GM12878 (cell line): ENCODE data around the gene MRPL27. TPM values are rescaled to one million over a fixed set of nuclear protein-coding genes. Genes with fewer than 3 reads are reported as not detected.

Experiments used
- ATF3 ChIP-seq: IDR thresholded peaks from 2 replicates; pipeline ENCODE4 v1.6.1; 2011; ENCODE audit warnings: low read depth, mild to moderate bottlenecking, low read length, moderate library complexity, borderline replicate concordance; ENCODE audit errors: extremely low read depth
- CBFB ChIP-seq: IDR thresholded peaks from 2 replicates; pipeline ENCODE4 v1.6.1; 2016; ENCODE audit warnings: antibody characterized with exemption, low read depth
- ETV6 ChIP-seq, 2 experiments: fragments of 450-650 bp in 1 of 2; IDR thresholded peaks in 1 of 2; conservative IDR thresholded peaks in 1 of 2; 2 replicates each; pipeline ENCODE4 v1.6.1; 2014; ENCODE audit warnings: antibody characterized with exemption in 1 of 2, borderline replicate concordance in 1 of 2, low read depth in 1 of 2, mild to moderate bottlenecking in 1 of 2, moderate library complexity in 1 of 2
- FOXK2 ChIP-seq: fragments of 450-650 bp; IDR thresholded peaks from 2 replicates; pipeline ENCODE4 v1.6.1; 2017; ENCODE audit warnings: mild to moderate bottlenecking, moderate library complexity
- JUND ChIP-seq: IDR thresholded peaks from 2 replicates; pipeline ENCODE4 v1.6.1; 2012; ENCODE audit warnings: low read depth, mild to moderate bottlenecking, low read length, improper control_type of control experiment, moderate library complexity
- NBN ChIP-seq: fragments of 450-650 bp; IDR thresholded peaks from 2 replicates; pipeline ENCODE4 v1.6.1; 2016
- PRDM15 ChIP-seq: fragments of 450-650 bp; formaldehyde crosslinking; IDR thresholded peaks from 2 replicates; pipeline ENCODE4 v1.4.0; 2020; ENCODE audit warnings: mild to moderate bottlenecking, moderate library complexity
- RCOR1 ChIP-seq: conservative IDR thresholded peaks from 2 replicates; pipeline ENCODE4 v1.6.1; 2012; ENCODE audit warnings: low read depth, low read length, improper control_type of control experiment
- SIN3A ChIP-seq: IDR thresholded peaks from 2 replicates; pipeline ENCODE4 v1.6.1; 2012; ENCODE audit warnings: low read depth, low read length, improper control_type of control experiment
- SMARCA5 ChIP-seq: fragments of 450-650 bp; IDR thresholded peaks from 2 replicates; pipeline ENCODE4 v1.6.1; 2017; ENCODE audit warnings: mild to moderate bottlenecking
- SMC3 ChIP-seq: IDR thresholded peaks from 2 replicates; pipeline ENCODE4 v1.6.1; 2011; ENCODE audit warnings: low read length, improper control_type of control experiment, borderline replicate concordance
- SREBF2 ChIP-seq: IDR thresholded peaks from 2 replicates; pipeline ENCODE4 v1.6.1; 2012; ENCODE audit warnings: mild to moderate bottlenecking, low read length
- STAT1 ChIP-seq: fragments of 450-650 bp; conservative IDR thresholded peaks from 2 replicates; pipeline ENCODE4 v1.6.1; 2014; ENCODE audit warnings: antibody characterized with exemption, mild to moderate bottlenecking
- USF1 ChIP-seq: IDR thresholded peaks from 2 replicates; pipeline ENCODE4 v1.6.1; 2011; ENCODE audit warnings: borderline replicate concordance, low read depth, mild to moderate bottlenecking, moderate library complexity, mixed read lengths, low read length; ENCODE audit not compliant: insufficient read depth; ENCODE audit errors: extremely low read length
- ZBTB40 ChIP-seq: fragments of 450-650 bp; IDR thresholded peaks from 2 replicates; pipeline ENCODE4 v1.6.1; 2016; ENCODE audit warnings: mild to moderate bottlenecking, moderate library complexity, borderline replicate concordance
- ZNF687 ChIP-seq: fragments of 450-650 bp; IDR thresholded peaks from 2 replicates; pipeline ENCODE4 v1.6.1; 2017; ENCODE audit warnings: mild to moderate bottlenecking, moderate library complexity
- polyA plus RNA-seq, 11 experiments: library from polyadenylated mRNA; depleted of rRNA in 4 of 11; unstranded in 6 of 11; stranded (reverse) in 5 of 11; fragments of >200 nt; fragmentation: Nextera tagmentation in 4 of 11; fragmentation: Illumina TruSeq in 1 of 11; extraction: Ambion mirVana in 4 of 11; extraction: Trizol in 1 of 11; gene quantifications; 1 replicate in 1 of 11; 2 replicates in 10 of 11; pipeline versions ENCODE4 v1.2.1 to v1.2.3, GENCODE V29; 2011 to 2016; ENCODE audit warnings: inconsistent platforms in 2 of 11, missing spikeins in 2 of 11, low read depth in 1 of 11
- total RNA-seq, 4 experiments: library from RNA; depleted of rRNA in 3 of 4; stranded (reverse); fragments of >200 nt in 3 of 4; fragmentation: Illumina TruSeq in 1 of 4; extraction: Trizol in 1 of 4; gene quantifications; 2 replicates each; pipeline versions ENCODE4 v1.2.1 to v1.2.3, GENCODE V29; 2013 to 2021

MRPL27 gene
- total and polyA plus RNA-seq, 10 of the 15 experiments (the other 5 are each of a cell fraction or from before 2014, with no cell fraction given), result 83.0 to 390 (median 131) TPM

GRCh38 chr17:50326831-50327364, 46.1 kb downstream of the MRPL27 start (continued):
- TF ChIP-seq ZNF687 (no peak), JUND (no peak), RCOR1 (no peak), STAT1 (no peak), FOXK2 (no peak), USF1 (no peak), ATF3 (no peak), SMARCA5 (no peak), SIN3A (no peak), NBN (no peak), SMC3 (no peak), CBFB (no peak), PRDM15 (CRISPR knock-in tag) (no peak), ZBTB40 (no peak), ETV6 (conservative IDR thresholded peaks at IDR 0.05 in 1 of 2, IDR thresholded peaks at IDR 0.05 in 1 of 2; ENCODE audit: borderline replicate concordance in 1 of 2, low read depth in 1 of 2) (no peak), SREBF2 (no peak)
